Body of pancreas (tissue), 4 donors: ENCODE data around the gene RPS15A. TPM values are rescaled to one million over a fixed set of nuclear protein-coding genes. Genes with fewer than 3 reads are reported as not detected.

Experiments used
- ATAC-seq: fragments of 150-250 bp; one replicate; pipeline ENCODE4 v1.9.1; 2016
- DNase-seq, 4 donors: peaks; one replicate each; pipeline ENCODE4 v3.0.0-alpha.2; 2019
- H3K27ac ChIP-seq, 4 donors: fragments of 200-600 bp; sonication (generic); 1 replicate in 3 of 4; 2 replicates in 1 of 4; pipeline versions ENCODE4 v1.5.1 to v1.6.1; 2016 to 2019; ENCODE audit warnings: mild to moderate bottlenecking in 1 of 4, mixed read lengths in 1 of 4, moderate library complexity in 1 of 4
- H3K27me3 ChIP-seq, 2 donors: fragments of 200-600 bp; sonication (generic); one replicate each; pipeline ENCODE4 v1.6.0; 2016; ENCODE audit warnings: mild to moderate bottlenecking in 1 of 2
- H3K36me3 ChIP-seq, 2 donors: fragments of 200-600 bp; sonication (generic); replicated peaks in 1 of 2; 2 replicates each; pipeline ENCODE4 v1.5.1; 2016; ENCODE audit warnings: low read depth in 2 of 2; ENCODE audit not compliant: insufficient read depth in 1 of 2
- H3K4me1 ChIP-seq: fragments of 200-600 bp; sonication (generic); one replicate; pipeline ENCODE4 v1.6.0; 2016
- H3K4me3 ChIP-seq, 2 donors: fragments of 200-600 bp; sonication (generic); 1 replicate in 1 of 2; 2 replicates in 1 of 2; pipeline ENCODE4 v1.5.1; 2016 to 2019
- H3K9me3 ChIP-seq, 3 donors: fragments of 200-600 bp; sonication (generic); 1 replicate in 2 of 3; 2 replicates in 1 of 3; pipeline ENCODE4 v1.5.1; 2016
- CTCF ChIP-seq, 7 experiments: fragments of 450-650 bp in 4 of 7; fragments of 200-600 bp in 3 of 7; sonication (generic) in 3 of 7; IDR thresholded peaks; one replicate each; pipeline ENCODE4 v1.5.1; 2016 to 2019; ENCODE audit warnings: antibody characterized with exemption in 7 of 7
- POLR2A ChIP-seq, 3 donors: fragments of 450-650 bp; IDR thresholded peaks; one replicate each; pipeline ENCODE4 v1.6.1; 2016; ENCODE audit warnings: antibody characterized with exemption in 3 of 3, mild to moderate bottlenecking in 2 of 3
- WGBS, 2 donors: methylation state at CpG; one replicate each; pipeline ENCODE4 v1.1.5; 2017; 5-methylcytosine and 5-hydroxymethylcytosine counted together
- intact Hi-C: fragments of 100-400 bp; cut with DNase I; formaldehyde crosslinking; loops from one replicate; pipeline ENCODE4 v1.15.1; 2023
- total RNA-seq, 2 donors: library from RNA; depleted of rRNA; stranded (reverse); fragments of >200 nt; gene quantifications; one replicate each; pipeline ENCODE4 v1.1.0, GENCODE V29; 2016

RPS15A gene
- total RNA-seq, 2 donors from 2014 or later: 232 to 393 TPM

- no peak overlapping the region for H3K27ac ChIP-seq
- TF ChIP-seq CTCF (IDR thresholded peaks at IDR 0.05) (no peak), POLR2A (IDR thresholded peaks at IDR 0.05) (no peak)
- H3K27me3 ChIP-seq: no peaks in the 10 kb centered on the region
- no peak overlapping the region for H3K4me3 ChIP-seq
- H3K36me3 ChIP-seq: peaks cover 12 to 29% of the 10 kb centered on the region in 2 donors
- intact Hi-C loops: no loop called here
- H3K9me3 ChIP-seq: no peaks in the 10 kb centered on the region
- no peaks in the 10 kb centered on the region for H3K4me1 ChIP-seq
- ATAC-seq (no peak), DNase-seq (no peak)
- WGBS, 2 donors: 69 to 71% methylated on average over 3 of the region's 3 CpGs
Observed at GRCh38 chr16:18816286-18816685, 26.2 kb upstream of the RPS15A start.

GRCh38 chr16:18811925-18812324 is 21.8 kb upstream of the RPS15A start:
- no peaks in the 10 kb centered on the region for H3K9me3 ChIP-seq
- peaks cover 15 to 46% of the 10 kb centered on the region in 2 donors for H3K36me3 ChIP-seq
- DNase-seq (no peak), ATAC-seq (no peak)
- no peak overlapping the region for H3K4me3 ChIP-seq
- no peak overlapping the region for H3K27ac ChIP-seq
- 92 to 98% methylated on average over 3 of the region's 3 CpGs for WGBS, 2 donors
- TF ChIP-seq CTCF (IDR thresholded peaks at IDR 0.05): no peak
- no peak for TF ChIP-seq POLR2A (IDR thresholded peaks at IDR 0.05)
- H3K27me3 ChIP-seq: no peaks in the 10 kb centered on the region
- intact Hi-C loops: no loop called here
- H3K4me1 ChIP-seq: no peaks in the 10 kb centered on the region

- intact Hi-C loops: no loop called here
- H3K9me3 ChIP-seq: no peaks in the 10 kb centered on the region
- no peak for DNase-seq
- no peak overlapping the region for H3K27ac ChIP-seq
- 92 to 94% methylated on average over 13 of the region's 13 CpGs for WGBS, 2 donors
- peaks cover 8 to 34% of the 10 kb centered on the region in 2 donors for H3K36me3 ChIP-seq
- H3K4me3 ChIP-seq: no peak overlapping the region
- TF ChIP-seq POLR2A (IDR thresholded peaks at IDR 0.05) (no peak), CTCF (IDR thresholded peaks at IDR 0.05) (no peak)
- H3K4me1 ChIP-seq: no peaks in the 10 kb centered on the region
- ATAC-seq: no peak
- H3K27me3 ChIP-seq: no peaks in the 10 kb centered on the region
Observed at GRCh38 chr16:18809165-18809564, 19.0 kb upstream of the RPS15A start.

- peaks cover 14% of the 10 kb centered on the region for H3K4me1 ChIP-seq
- no peak overlapping the region for H3K27ac ChIP-seq
Observed at GRCh38 chr16:18805257-18805773, 15.2 kb upstream of the RPS15A start.

More at GRCh38 chr16:18805257-18805773, 15.2 kb upstream of the RPS15A start:
- no peak for DNase-seq
- WGBS, 2 donors: 14 to 27% methylated on average over 2 of the region's 2 CpGs
- H3K9me3 ChIP-seq: no peaks in the 10 kb centered on the region
- TF ChIP-seq CTCF (IDR thresholded peaks at IDR 0.05) (no peak), POLR2A (IDR thresholded peaks at IDR 0.05) (no peak)
- H3K4me3 ChIP-seq: no peak overlapping the region
- no peak for ATAC-seq
- intact Hi-C loops: no loop called here
- H3K36me3 ChIP-seq: peaks cover under 1 to 17% of the 10 kb centered on the region in 2 donors
- no peaks in the 10 kb centered on the region for H3K27me3 ChIP-seq
